ENCODE results near the gene RETREG1.
"Not testable (repeated sequence)": the region's sequence is repeated elsewhere in the genome, so short reads cannot be mapped to it uniquely, and the experiment has no call there.

The RETREG1 gene

DNA sequence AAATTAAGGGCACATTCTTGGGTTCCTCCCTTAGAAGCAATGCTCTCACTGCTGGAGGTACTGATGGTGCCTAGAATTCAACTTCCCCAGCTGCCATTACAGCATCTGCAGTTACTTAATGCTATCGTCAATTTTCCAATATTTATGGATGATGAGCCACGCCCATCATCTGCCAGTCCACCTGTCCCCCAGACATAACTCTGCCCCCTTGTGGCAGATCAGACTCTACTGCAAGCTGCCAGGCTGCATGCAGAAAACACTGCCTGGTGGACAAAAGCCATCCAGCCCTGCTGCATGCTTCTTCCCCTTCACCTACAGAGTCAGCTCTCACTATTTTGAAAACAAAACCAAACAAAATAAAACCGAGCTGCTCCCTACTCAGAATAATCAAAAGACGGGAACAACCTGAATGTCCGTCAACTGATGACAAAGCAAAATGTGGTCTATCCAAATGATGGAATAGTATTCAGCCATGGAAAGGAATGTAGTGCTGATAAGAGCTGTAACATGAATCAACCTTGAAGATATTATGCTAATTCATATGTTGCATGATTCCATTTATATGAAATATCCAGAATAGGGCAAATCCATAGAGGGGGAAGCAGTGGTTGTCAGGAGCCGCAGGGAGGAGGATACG, 66.4 kb downstream of the RETREG1 start:
- DNase-seq: peak in 1 of 2 experiments; percentile 2

DNA sequence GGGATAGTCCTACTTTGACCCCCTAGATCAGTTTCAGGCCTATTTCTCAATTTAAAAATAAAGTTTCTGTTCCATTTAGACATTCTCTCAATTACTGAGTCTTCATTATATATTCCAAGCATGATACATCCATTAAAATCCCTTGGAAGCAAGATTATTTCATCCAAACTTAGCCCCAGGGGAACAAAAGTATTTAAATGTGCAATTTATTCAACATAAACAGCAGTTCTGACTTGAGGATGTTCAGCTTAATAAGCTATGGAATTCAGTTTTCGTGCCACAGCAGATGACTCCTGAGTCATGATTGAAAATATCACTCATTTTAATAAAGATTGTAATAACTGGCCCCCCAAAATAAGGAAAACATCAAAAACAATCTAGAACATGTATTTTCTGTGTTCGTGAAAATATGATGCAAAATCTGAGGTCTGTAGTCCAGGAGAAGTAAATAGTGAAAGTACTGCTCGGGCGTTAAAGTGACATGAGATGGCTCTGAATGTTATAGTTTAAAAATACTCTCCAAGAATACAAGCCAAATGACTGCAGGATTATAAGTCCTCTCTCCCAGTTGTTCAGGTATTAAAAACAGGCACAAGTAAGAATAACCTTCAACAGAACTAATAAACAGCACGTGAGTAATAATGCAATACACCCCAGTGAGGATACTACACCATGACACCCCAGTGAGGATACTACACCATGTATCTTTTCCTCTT, 67.1 kb downstream of the RETREG1 start:
- DNase-seq: no peak

DNA sequence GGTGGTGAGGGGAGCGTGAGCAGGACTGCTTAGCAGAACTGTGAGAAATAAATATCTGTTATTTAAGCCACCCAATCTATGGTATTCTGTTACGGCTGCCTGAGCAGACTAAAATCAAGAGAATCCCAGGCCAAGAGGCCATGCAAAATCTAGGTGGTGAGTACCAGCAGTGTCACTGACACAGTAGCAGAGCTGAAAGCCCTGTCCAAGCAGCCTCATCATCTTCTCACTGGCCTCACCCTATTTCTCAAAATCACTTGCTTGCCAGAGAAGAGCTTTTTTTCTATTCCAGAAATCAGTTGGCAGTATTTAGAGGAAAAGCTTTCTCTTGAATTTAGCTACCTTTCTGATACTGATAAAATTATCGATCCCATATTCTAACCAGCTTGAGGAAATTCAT, 68.0 kb downstream of the RETREG1 start:
- DNase-seq: no peak

DNA sequence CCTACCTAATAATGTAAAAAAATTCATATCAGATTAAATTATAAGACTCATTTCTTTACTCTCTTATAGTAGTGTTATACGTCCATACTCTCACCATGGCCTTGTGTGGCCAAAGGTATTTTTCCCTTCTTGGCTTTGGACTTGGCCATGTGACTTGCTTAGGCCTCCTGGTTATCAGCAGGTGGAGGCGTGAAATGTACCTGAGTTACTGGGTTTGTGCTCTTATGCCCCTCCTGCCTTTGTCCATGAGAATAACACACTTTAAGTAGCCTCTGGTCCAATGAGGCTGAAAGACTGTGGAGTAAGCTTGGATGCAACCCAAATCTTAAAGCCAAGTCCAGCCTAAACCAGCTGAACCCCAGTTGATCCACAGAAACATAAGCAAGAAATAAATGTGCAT, 68.7 kb downstream of the RETREG1 start:
- no peak for DNase-seq

DNA sequence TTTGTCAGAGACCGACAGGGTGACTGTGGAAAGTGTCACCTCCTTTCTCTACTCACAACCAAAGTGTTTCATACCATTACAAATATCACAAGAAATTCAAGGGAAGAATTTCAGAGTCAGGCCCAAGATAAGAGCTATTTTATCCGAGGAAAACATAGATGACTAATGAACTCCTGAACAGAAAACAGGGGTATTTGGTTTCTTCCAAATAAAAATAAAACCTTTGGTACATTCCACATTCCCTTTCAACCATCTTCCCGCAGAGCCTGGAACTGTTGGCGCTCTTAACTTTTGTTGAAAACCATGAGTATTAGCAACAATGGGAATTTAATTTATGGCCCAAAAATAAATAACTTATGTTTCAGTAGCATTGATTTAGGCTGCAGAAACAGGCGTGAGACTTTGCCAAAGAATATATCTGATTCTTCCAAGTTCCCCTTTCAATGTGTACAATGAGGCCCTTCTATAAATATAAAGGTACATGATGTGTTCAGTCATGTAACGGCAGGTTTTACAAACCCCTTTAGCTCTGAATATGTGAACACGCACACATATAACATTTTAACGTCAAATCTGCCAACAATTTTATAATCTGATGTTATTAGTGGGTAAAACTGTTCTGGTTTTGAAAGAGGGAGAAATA, 69.5 kb downstream of the RETREG1 start:
- no peak for DNase-seq

DNA sequence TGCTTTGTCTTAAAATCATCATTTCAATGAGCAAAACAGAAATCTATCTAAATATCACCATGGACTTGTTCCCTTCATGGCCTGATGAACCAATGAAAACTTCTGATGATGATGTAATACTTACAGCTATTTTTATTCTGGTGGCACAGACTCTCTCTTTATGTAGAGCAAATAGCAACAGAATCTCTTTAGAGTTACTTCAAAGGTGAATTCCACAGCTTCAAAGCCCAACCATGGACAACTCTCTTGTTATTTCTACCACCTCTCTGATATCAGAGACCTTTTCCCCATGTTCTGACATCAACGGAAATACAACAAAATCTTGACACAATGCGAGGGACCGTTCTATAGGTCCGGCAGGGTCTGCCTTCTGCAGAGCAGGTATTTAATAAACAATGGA, 70.1 kb downstream of the RETREG1 start:
- DNase-seq: no peak

DNA sequence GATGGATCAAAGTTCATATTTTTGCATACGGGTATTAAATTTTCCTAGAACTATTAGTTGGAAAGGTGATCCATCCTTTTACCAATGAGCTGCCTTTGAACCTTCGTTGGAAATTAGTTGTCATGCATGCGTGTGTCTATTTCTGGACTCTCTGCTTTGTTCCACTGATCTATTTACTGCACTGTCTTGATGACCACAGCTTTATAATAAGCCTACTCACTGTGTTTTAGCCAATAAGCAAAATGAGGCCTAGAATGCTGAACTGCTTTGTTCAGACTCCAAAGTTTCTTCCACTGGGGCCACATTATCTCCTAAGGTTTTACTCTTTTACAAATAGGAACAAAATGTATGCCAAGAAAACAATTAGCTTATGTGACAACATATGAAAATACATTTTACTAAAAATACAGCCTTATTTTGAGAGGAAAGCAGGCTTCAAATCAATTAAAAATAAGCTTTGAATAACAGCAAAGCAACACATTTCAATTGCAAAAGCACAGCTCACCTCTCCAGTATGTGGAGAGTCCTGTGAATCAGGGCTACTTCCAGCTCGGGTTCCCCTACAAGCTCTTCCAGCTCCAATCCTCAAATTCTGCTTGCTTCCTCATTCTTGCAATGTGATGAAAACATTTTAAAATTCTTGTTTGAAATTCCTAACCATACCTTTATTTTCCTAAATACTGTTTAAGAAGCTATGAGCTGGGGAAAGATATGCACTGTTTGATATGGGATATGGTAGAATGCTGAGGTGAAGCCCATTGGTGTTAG, 72.0 kb downstream of the RETREG1 start:
- no peak for DNase-seq

DNA sequence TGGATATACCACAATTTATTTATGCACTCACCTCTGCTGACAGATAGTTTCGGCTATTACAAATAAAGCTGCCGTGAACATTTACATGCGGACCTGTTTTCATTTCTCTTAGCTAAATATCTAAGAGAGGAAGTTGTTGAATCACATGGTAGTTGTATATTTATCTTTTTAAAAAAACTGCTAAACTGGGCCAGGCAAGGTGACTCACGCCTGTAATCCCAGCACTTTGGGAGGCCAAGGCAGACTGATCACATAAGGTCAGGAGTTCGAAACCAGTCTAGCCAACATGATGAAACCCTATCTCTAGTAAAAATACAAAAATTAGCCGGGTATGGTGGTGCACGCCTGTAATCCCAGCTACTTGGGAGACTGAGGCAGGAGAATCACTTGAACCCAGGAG, 73.6 kb downstream of the RETREG1 start:
- DNase-seq: not testable (repeated sequence)

DNA sequence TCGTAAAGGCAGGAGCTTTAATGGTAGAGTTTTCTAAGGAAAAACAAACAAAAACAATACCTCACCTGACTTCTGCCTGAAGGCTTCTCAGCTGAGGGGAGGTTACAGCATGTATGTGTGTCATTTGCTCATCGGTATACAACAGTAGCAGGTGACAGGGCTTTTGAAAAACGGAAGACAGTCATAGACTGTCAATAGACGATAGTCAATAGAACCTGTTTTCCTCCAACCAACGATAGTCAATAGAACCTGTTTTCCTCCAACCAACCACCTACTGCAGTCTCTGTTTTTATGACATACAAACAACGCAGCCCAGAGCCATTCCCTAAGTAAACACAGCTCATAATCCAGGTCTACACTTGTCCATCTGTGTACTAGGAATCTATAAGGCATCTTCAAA, 74.6 kb downstream of the RETREG1 start:
- DNase-seq: no peak

DNA sequence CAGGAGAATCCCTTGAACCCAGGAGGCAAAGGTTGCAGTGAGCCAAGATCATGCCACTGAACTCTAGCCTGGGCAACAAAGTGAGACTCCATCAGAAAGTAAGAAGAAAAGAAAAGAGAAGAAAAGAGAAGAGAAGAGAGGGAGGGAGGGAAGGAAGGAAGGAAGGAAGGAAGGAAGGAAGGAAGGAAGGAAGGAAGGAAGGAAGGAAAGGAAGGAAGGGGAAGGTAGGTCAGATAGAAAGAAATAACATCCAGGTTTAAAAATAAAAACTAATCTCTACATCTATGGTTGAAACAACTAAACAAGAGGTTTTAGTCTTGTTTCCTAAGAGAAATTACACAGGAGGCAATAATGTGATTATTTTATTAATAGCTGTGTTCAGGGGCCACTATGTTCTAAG, 75.2 kb downstream of the RETREG1 start:
- not testable (repeated sequence) for DNase-seq

DNA sequence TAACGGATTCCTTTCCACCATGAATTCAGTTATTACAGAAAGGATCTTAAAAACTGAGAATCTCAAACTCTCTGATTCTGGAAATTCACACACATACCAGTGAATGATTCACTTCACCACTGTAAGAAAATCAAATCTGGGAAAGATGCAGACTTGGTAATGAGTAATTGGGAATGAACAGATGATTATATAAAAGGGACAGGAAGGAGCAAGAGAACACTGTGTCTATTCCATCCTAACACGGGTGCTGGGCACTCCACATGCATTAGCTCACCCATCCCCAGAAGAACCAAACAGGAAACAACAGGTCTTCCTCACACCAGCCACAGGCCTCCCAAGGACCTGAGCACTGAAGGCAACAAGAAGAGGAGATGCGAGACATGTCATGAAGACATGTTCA, 76.4 kb downstream of the RETREG1 start:
- no peak for DNase-seq

DNA sequence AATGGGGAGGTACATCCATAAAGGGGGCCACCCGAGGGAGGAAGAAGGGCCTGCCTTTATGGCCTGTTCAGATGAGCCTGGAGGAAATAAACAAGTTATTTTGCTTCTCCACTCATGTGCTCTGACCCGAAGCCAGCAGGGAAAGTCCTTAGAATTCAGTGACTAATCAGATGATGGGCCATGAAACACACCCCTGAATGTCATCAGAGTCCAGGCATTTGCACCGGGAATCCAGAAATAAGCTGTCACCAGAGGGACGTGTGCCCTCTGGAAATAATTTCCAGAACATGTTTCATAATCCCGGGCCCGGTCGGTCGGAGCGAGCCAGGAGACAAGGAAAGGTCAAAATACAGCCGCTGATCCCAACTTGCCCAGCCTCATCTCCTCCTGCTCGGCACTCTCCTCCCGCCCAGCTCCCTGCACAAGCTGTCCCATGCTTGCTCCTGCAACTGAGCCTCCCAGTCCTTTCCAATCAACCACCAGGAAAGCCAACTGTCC, 77.6 kb downstream of the RETREG1 start:
- DNase-seq: no peak

DNA sequence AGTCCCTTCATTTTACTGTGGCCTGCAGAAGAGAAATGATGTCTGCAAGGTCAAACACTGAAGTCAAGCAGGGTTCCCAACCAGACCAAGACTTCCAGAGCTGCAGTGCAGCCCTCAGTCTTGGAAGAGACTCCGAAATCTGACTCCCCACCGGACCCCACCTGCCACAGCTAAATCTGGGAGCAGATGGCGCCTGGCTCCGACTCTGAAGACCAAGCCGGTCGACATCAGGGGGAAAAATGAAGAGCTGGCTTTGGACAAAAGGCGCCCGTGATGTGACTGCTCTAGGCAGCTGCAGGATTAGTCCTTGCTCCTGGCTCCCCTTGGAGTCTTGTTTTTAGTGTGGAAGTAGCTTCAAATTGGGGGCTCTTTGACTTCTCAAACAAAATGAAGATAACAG, 78.8 kb downstream of the RETREG1 start:
- no peak for DNase-seq

DNA sequence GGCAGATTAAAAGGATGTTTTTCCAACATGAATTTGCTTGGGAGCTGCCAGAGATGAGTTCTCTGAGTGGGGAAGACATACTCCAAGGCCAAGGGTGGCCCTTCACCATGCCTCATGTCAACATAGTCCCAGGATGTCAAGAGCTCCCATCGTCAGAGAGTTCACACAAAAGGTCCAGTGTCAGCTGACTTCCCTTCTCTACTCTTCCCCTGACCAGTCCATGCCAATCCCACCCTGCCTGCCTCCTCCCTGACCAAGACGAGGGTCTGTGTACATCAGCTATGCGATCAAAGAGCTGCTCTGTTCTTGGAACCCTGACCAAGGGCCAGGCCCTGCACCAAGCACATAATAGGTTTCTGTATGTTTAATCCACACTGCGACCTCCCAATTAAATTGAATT, 80.0 kb downstream of the RETREG1 start:
- no peak for DNase-seq

DNA sequence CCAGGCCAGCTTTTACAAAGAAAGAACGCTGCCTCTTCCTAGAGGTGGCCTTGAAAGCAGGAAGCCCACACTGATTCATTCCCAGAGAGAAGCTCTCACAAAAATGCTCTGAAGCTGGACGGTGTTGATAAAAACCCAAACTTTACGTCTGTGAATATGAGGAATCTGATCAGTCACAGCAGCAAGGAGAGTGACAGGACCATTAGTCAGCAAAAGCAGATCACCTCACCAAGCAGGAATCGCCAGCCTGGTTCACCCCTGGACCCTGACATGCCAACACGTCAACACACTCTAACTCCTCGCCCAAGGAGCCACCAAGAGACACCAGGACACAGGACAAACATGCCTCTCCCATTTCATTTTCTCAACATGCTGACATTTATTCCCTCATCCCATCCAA, 80.6 kb downstream of the RETREG1 start:
- no peak for DNase-seq

DNA sequence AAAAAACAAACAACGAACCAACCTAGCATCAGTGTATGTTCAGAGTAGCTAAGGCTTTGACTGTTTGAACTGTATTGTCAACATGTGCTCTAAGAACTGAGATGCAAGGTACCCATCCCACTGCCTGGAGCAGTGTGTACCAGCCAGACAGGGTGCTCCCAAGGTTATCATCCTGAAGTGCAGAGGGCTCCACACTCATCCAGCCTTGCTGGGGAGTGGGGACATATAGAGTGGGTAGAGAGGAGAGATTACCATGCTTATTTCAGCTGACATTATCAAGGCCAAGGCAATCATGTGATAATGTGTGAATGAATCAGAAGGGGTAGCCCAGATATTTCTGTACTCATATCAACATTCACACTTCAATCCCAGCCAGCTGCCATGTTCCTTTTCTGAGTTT, 82.5 kb downstream of the RETREG1 start:
- DNase-seq: no peak

DNA sequence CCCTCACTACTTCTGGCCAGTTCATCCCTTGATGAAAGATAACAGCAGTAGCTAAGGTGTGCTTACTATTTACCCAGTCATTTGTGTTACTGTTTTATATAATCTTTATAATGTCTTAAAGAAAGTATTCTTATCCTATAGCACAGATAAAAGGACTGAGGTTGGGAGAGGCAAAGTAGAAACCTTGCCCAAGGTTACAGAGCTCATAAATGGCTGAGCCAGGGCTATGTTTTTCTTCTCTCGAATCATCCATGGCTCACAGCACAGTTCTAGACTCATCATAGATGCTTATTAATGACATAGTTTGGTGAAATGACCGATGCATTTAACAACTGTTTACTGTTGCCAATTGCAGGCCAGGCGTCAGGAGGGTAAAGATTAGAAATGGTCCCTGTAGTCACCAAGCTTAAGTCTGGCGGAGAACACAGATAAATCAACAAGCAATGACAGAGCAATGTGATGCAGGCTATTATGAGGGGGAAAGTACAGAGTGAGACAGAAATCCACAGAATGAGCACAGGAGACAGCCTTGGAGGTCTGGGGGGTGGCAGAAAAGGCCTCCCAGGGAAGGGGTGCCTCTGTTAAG, 85.6 kb downstream of the RETREG1 start:
- no peak for DNase-seq

DNA sequence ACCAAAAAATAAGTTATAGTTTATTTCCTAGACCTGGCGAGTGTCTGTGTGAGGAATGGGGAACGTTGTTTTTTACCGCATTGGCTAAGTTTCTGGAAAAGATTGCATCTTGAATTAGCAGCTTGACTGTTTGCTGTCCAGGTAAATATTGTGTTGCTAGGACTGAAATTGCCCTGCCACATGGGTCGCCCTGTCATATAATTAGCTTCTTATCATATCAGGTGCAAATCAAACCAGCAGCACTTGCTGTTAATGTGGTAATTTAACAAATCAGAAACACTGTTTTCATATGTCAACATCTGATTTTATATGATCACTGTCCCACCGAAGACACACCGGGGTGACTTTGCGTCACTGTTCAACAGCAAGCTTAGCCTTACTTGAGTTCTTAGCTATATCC, 87.5 kb downstream of the RETREG1 start:
- no peak for DNase-seq

DNA sequence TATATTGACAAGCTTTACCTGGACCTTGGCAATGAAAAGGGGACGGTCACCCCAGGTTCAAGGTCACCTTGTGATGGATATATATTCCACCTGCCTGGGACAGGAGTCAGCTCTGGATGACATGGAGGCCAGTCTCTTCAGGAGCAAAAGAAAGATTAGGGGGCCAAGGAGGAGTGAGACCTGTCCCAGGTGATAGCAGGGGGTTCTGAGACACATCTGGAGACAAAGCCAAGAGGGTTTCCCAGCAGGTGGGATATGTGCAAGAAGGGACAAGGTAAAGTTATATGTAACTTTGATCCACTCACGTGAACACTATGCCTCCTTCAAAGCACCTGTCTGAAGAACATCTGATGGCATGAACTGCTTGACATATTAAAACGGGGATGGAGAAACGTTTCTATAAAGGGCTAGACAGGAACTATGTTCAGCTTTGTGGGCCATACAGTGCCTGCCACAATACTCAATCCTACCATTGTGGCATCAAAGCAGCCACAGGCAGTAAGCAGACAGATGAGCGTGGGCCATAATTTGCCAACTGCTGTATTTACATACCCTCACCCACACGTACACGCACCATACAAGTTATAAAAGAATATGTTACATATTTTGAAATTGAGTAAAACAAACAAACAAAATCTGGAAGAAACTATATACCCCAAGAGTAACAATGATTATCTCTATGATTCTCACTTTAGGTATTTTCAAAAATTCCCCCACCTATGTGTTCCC, 88.3 kb downstream of the RETREG1 start:
- DNase-seq: no peak

DNA sequence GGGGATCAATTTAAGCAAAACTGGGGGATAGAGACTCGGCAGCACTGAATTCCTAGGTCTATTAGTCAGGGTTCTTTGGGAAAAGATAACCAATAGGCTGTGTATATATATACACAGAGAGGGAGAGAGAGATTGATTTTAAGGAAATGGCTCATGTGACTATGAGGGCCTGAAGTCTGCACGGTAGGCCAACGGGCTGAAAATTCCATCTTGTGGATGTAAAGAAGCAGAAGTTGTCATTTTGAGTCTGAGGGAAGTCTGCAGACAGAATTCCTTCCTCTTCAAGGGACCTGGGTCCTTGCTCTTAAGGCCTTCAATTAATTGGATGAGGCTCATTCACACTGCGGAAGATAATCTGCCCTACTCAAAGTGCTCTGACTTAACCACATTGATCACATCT, 91.1 kb downstream of the RETREG1 start:
- DNase-seq: no peak

DNA sequence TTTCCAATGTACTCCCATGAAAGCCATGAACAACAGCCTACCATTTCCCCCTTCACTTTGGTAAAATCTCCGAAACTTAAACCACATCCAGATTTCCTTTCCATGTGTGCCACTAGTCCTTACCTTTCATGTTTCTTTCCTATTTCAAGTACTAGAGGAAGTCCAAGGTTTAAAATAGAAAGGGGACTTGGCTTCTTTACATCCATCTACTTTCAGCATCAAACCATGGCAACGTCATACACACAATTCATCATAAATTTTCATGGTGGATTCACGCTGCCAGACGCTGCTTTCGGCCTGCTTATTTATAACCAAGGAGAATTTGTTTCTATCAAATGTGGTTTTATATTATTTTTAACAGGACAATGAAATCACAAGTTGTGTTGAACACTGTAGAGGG, 92.5 kb downstream of the RETREG1 start:
- no peak for DNase-seq
